Breast epithelium (tissue), 4 donors: ENCODE results near the gene ELOA. TPM values are rescaled to one million over a fixed set of nuclear protein-coding genes. Genes with fewer than 3 reads are reported as not detected.
"Not testable (repeated sequence)": the region's sequence is repeated elsewhere in the genome, so short reads cannot be mapped to it uniquely, and the experiment has no call there.

Experiments
- DNase-seq, 2 donors: peaks; one replicate each; pipeline ENCODE4 v3.0.0-alpha.2; 2019; ENCODE audit warnings: low spot score in 2 of 2
- H3K27ac ChIP-seq, 2 donors: fragments of 200-600 bp; sonication (generic) in 1 of 2; one replicate each; pipeline ENCODE4 v1.5.1; 2016 to 2019; ENCODE audit warnings: mild to moderate bottlenecking in 1 of 2
- H3K27me3 ChIP-seq, 2 donors: fragments of 200-600 bp; sonication (generic) in 1 of 2; one replicate each; pipeline versions ENCODE4 v1.5.1 to v1.6.0; 2017 to 2019; ENCODE audit warnings: control low read depth in 1 of 2, mild to moderate bottlenecking in 1 of 2
- H3K36me3 ChIP-seq: fragments of 200-600 bp; one replicate; pipeline ENCODE4 v1.5.1; 2019
- H3K4me1 ChIP-seq, 2 donors: fragments of 200-600 bp; sonication (generic); one replicate each; pipeline ENCODE4 v1.5.1; 2016 to 2019; ENCODE audit warnings: control low read depth in 1 of 2
- H3K4me3 ChIP-seq, 3 donors: fragments of 200-600 bp; sonication (generic); 1 replicate in 2 of 3; 2 replicates in 1 of 3; pipeline ENCODE4 v1.5.1; 2016 to 2019; ENCODE audit warnings: mild to moderate bottlenecking in 3 of 3, moderate library complexity in 2 of 3
- H3K9me3 ChIP-seq, 2 donors: fragments of 200-600 bp; sonication (generic) in 1 of 2; one replicate each; pipeline ENCODE4 v1.5.1; 2016 to 2019; ENCODE audit warnings: control low read depth in 1 of 2
- CTCF ChIP-seq, 3 donors: fragments of 450-650 bp; IDR thresholded peaks; one replicate each; pipeline ENCODE4 v1.5.1; 2016 to 2017; ENCODE audit warnings: antibody characterized with exemption in 3 of 3, mild to moderate bottlenecking in 3 of 3, moderate library complexity in 3 of 3
- POLR2A ChIP-seq: fragments of 450-650 bp; IDR thresholded peaks from one replicate; pipeline ENCODE4 v1.6.1; 2016; ENCODE audit warnings: antibody characterized with exemption, mild to moderate bottlenecking, moderate library complexity
- POLR2AphosphoS5 ChIP-seq, 3 donors: sonication (generic); formaldehyde crosslinking; IDR thresholded peaks; one replicate each; pipeline ENCODE4 v1.6.1; 2017; ENCODE audit warnings: antibody characterized with exemption in 3 of 3
- intact Hi-C: fragments of 100-400 bp; cut with DNase I; formaldehyde crosslinking; loops from one replicate; pipeline ENCODE4 v1.15.1; 2023; ENCODE audit warnings: low total_unique reads
- total RNA-seq, 3 donors: library from RNA; depleted of rRNA; stranded (reverse); fragments of >200 nt; gene quantifications; one replicate each; pipeline ENCODE4 v1.1.0, GENCODE V29; 2016

ELOA gene
- total RNA-seq, 3 donors from 2014 or later, result 30.3 to 61.9 (median 32.8) TPM

- Histone ChIP-seq H3K27me3 (no peaks in the 10 kb centered on the region), H3K4me3 (peak overlapping the region in 1 of 3 donors; percentile 94), H3K4me1 (peaks cover 0 to 14% of the 10 kb centered on the region in 2 donors), H3K27ac (peak overlapping the region; percentile 6 to 52), H3K9me3 (no peaks in the 10 kb centered on the region), H3K36me3 (no peaks in the 10 kb centered on the region)
- intact Hi-C loops, result no loop called here
- TF ChIP-seq CTCF (IDR thresholded peaks at IDR 0.05) (no peak), POLR2A (no peak), POLR2AphosphoS5 (IDR thresholded peaks at IDR 0.05) (no peak)
- peak in 1 of 2 donors; percentile 70 for DNase-seq
Measured at GRCh38 chr1:23793018-23793781, 49.9 kb downstream of the ELOA start.

GRCh38 chr1:23793861-23794731 lies 50.8 kb downstream of the ELOA start:
- peaks cover 0 to 14% of the 10 kb centered on the region in 2 donors for H3K4me1 ChIP-seq
- intact Hi-C loops, result no loop called here
- H3K4me3 ChIP-seq, result no peak overlapping the region
- no peaks in the 10 kb centered on the region for H3K27me3 ChIP-seq
- no peak for DNase-seq
- TF ChIP-seq POLR2AphosphoS5 (IDR thresholded peaks at IDR 0.05) (no peak), CTCF (IDR thresholded peaks at IDR 0.05) (no peak), POLR2A (no peak)
- peak overlapping the region; percentile 6 to 52 for H3K27ac ChIP-seq
- no peaks in the 10 kb centered on the region for H3K36me3 ChIP-seq
- no peaks in the 10 kb centered on the region for H3K9me3 ChIP-seq

- peaks cover 4 to 19% of the 10 kb centered on the region in 2 donors for H3K4me1 ChIP-seq
- H3K27ac ChIP-seq, H3K9me3 ChIP-seq, H3K27me3 ChIP-seq, H3K4me3 ChIP-seq, intact Hi-C loops, H3K36me3 ChIP-seq, DNase-seq: not testable (repeated sequence)
Measured at GRCh38 chr1:23794732-23795182, 51.5 kb downstream of the ELOA start.

GRCh38 chr1:23795676-23796465 lies 52.6 kb downstream of the ELOA start:
- intact Hi-C loops, result no loop called here
- no peaks in the 10 kb centered on the region for H3K9me3 ChIP-seq
- H3K27ac ChIP-seq, result peak overlapping the region; percentile 39 to 54
- TF ChIP-seq POLR2A (no peak), POLR2AphosphoS5 (IDR thresholded peaks at IDR 0.05) (no peak), CTCF (IDR thresholded peaks at IDR 0.05) (no peak)
- peaks cover 6 to 16% of the 10 kb centered on the region in 2 donors for H3K4me1 ChIP-seq
- no peak for DNase-seq
- no peaks in the 10 kb centered on the region for H3K27me3 ChIP-seq
- H3K4me3 ChIP-seq, result no peak overlapping the region
- no peaks in the 10 kb centered on the region for H3K36me3 ChIP-seq
